HepG2 (cell line): ENCODE data around the gene APBB3. TPM values are rescaled to one million over a fixed set of nuclear protein-coding genes. Genes with fewer than 3 reads are reported as not detected.

Experiments
- CERS6 ChIP-seq: sonication (generic); formaldehyde crosslinking; IDR thresholded peaks from 2 replicates; pipeline ENCODE4 v1.5.0; 2020; ENCODE audit warnings: missing genetic modification reagents
- CSRNP2 ChIP-seq: sonication (generic); formaldehyde crosslinking; conservative IDR thresholded peaks from 2 replicates; pipeline ENCODE4 v1.8.0; 2022; ENCODE audit warnings: low read depth, missing genetic modification reagents
- DDIT3 ChIP-seq: sonication (generic); formaldehyde crosslinking; IDR thresholded peaks from 2 replicates; pipeline ENCODE4 v1.4.0; 2020; ENCODE audit warnings: mild to moderate bottlenecking, missing genetic modification reagents
- HIC2 ChIP-seq: sonication (generic); formaldehyde crosslinking; IDR thresholded peaks from 2 replicates; pipeline ENCODE4 v1.9.0; 2022; ENCODE audit warnings: low read depth, missing genetic modification reagents
- MED13 ChIP-seq: sonication (generic); formaldehyde crosslinking; IDR thresholded peaks from 2 replicates; pipeline ENCODE4 v1.5.0; 2020; ENCODE audit warnings: missing genetic modification reagents
- NFE2 ChIP-seq: sonication (generic); formaldehyde crosslinking; IDR thresholded peaks from 2 replicates; pipeline ENCODE4 v1.4.0; 2020; ENCODE audit warnings: missing genetic modification reagents
- PCBP2 ChIP-seq: fragments of 200-400 bp; formaldehyde crosslinking; optimal IDR thresholded peaks from 2 replicates; pipeline ENCODE3; 2018; ENCODE audit warnings: low read length, low read depth; ENCODE audit not compliant: poor library complexity, severe bottlenecking
- PTBP1 ChIP-seq: fragments of 200-400 bp; formaldehyde crosslinking; IDR thresholded peaks from 2 replicates; pipeline ENCODE4 v1.6.1; 2018; ENCODE audit warnings: low read length, low read depth; ENCODE audit not compliant: poor library complexity, severe bottlenecking
- RBAK ChIP-seq: sonication (generic); formaldehyde crosslinking; IDR thresholded peaks from 2 replicates; pipeline ENCODE4 v1.5.1; 2020; ENCODE audit warnings: mild to moderate bottlenecking, missing genetic modification reagents
- RBFOX2 ChIP-seq: fragments of 200-400 bp; formaldehyde crosslinking; IDR thresholded peaks from 2 replicates; pipeline ENCODE4 v1.6.1; 2017; ENCODE audit warnings: low read depth, mild to moderate bottlenecking, low read length
- SRSF1 ChIP-seq: fragments of 200-400 bp; formaldehyde crosslinking; optimal IDR thresholded peaks from 2 replicates; pipeline ENCODE3; 2017; ENCODE audit warnings: mild to moderate bottlenecking, low read depth, low read length, moderate library complexity
- YEATS4 ChIP-seq: sonication (generic); formaldehyde crosslinking; IDR thresholded peaks from 2 replicates; pipeline ENCODE4 v1.4.0; 2020; ENCODE audit warnings: missing genetic modification reagents, borderline replicate concordance
- ZNF44 ChIP-seq: sonication (generic); formaldehyde crosslinking; IDR thresholded peaks from 2 replicates; pipeline ENCODE4 v1.5.1; 2020; ENCODE audit warnings: mild to moderate bottlenecking, missing genetic modification reagents
- ZNF737 ChIP-seq: sonication (generic); formaldehyde crosslinking; IDR thresholded peaks from 2 replicates; pipeline ENCODE4 v1.5.0; 2020; ENCODE audit warnings: missing genetic modification reagents, mild to moderate bottlenecking, borderline replicate concordance
- polyA plus RNA-seq, 8 experiments: library from polyadenylated mRNA; depleted of rRNA in 3 of 8; stranded (reverse) in 7 of 8; unstranded in 1 of 8; fragments of >200 nt; fragmentation: Illumina TruSeq in 4 of 8; extraction: Trizol in 4 of 8; gene quantifications; 2 replicates each; pipeline versions ENCODE4 v1.2.1 to v1.2.3, GENCODE V29; 2011 to 2016; ENCODE audit warnings: low read depth in 4 of 8, missing spikeins in 1 of 8, mixed read lengths in 1 of 8; ENCODE audit not compliant: insufficient read depth in 1 of 8
- total RNA-seq, 5 experiments: library from RNA; depleted of rRNA; stranded (reverse); fragments of >200 nt; fragmentation: Illumina TruSeq; extraction: Trizol; gene quantifications; 2 replicates each; pipeline ENCODE4 v1.2.3, GENCODE V29; 2016; ENCODE audit warnings: low read depth in 1 of 5
- TF ChIP-seq, protein P1 (sequence below): sonication (generic); formaldehyde crosslinking; IDR thresholded peaks from 2 replicates; pipeline ENCODE4 v1.4.0; 2020; ENCODE audit warnings: mild to moderate bottlenecking, missing genetic modification reagents
- TF ChIP-seq, protein P2 (sequence below): sonication (generic); formaldehyde crosslinking; IDR thresholded peaks from 2 replicates; pipeline ENCODE4 v1.4.0; 2020; ENCODE audit warnings: missing genetic modification reagents
- TF ChIP-seq, protein P3 (sequence below): sonication (generic); formaldehyde crosslinking; conservative IDR thresholded peaks from 2 replicates; pipeline ENCODE4 v1.4.0; 2020; ENCODE audit warnings: missing genetic modification reagents

The APBB3 gene
- total and polyA plus RNA-seq, 2 of the 13 experiments (the other 11 are each of a cell fraction or from before 2014, with no cell fraction given) = 0.38 to 0.78 TPM

DNA sequence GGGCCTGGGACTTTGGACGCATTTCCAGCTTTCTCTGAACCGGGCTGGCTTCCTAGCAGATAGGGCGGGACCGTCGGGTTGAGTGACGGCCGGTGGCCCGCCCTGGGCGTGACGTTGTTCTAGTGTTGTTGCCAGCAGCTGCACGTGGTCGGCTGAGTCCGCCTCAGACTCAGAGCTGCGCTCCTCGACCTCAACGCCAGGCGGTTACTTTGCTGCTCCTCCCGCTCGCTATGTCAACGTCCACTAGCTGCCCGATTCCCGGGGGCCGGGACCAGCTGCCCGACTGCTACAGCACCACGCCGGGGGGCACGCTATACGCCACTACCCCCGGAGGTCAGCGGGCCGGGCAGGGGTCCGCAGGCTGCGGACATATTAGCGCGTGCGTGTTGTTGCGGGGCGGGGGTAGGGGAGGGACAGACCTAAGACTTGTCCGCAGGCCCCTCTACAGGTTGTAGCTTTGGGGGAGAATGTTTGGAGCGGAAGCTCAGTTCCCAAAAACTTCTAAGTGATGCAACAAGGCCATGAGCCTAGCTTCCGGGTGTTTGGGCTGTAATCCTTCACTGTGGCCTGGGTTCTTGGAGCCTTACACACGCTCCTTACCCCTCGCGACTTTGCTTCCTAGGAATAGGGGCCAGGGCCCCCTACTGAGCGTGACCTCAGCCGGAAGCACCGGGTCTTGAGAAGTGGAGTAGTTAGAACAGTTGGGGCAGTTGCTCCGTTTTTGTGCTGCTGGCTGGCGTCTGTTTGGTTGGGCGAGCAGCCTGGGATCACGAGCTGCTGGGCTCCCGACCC, 16.7 kb downstream of the APBB3 start, which contains the start of gene EIF4EBP3 (continued):
- no peak for TF ChIP-seq CERS6 (CRISPR knock-in tag)
- TF ChIP-seq YEATS4 (CRISPR knock-in tag) = peak; percentile 82
- TF ChIP-seq SRSF1 = peak; percentile 35
- TF ChIP-seq DDIT3 (CRISPR knock-in tag) = no peak
- no peak for TF ChIP-seq CSRNP2
- TF ChIP-seq, protein P1, sequence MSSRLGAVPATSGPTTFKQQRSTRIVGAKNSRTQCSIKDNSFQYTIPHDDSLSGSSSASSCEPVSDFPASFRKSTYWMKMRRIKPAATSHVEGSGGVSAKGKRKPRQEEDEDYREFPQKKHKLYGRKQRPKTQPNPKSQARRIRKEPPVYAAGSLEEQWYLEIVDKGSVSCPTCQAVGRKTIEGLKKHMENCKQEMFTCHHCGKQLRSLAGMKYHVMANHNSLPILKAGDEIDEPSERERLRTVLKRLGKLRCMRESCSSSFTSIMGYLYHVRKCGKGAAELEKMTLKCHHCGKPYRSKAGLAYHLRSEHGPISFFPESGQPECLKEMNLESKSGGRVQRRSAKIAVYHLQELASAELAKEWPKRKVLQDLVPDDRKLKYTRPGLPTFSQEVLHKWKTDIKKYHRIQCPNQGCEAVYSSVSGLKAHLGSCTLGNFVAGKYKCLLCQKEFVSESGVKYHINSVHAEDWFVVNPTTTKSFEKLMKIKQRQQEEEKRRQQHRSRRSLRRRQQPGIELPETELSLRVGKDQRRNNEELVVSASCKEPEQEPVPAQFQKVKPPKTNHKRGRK (CRISPR knock-in tag) = no peak
- TF ChIP-seq PCBP2 = no peak
- TF ChIP-seq RBFOX2 = peak; percentile 58
- no peak for TF ChIP-seq NFE2 (CRISPR knock-in tag)
- TF ChIP-seq RBAK (CRISPR knock-in tag) = peak; percentile 67; the same call in 1 of the 2 replicates
- TF ChIP-seq ZNF737 (CRISPR knock-in tag) = no peak
- no peak for TF ChIP-seq HIC2
- TF ChIP-seq PTBP1 = no peak
- TF ChIP-seq, protein P2, sequence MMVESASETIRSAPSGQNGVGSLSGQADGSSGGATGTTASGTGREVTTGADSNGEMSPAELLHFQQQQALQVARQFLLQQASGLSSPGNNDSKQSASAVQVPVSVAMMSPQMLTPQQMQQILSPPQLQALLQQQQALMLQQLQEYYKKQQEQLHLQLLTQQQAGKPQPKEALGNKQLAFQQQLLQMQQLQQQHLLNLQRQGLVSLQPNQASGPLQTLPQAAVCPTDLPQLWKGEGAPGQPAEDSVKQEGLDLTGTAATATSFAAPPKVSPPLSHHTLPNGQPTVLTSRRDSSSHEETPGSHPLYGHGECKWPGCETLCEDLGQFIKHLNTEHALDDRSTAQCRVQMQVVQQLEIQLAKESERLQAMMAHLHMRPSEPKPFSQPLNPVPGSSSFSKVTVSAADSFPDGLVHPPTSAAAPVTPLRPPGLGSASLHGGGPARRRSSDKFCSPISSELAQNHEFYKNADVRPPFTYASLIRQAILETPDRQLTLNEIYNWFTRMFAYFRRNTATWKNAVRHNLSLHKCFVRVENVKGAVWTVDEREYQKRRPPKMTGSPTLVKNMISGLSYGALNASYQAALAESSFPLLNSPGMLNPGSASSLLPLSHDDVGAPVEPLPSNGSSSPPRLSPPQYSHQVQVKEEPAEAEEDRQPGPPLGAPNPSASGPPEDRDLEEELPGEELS (CRISPR knock-in tag) = peak; percentile 77
- TF ChIP-seq ZNF44 (CRISPR knock-in tag) = no peak
- TF ChIP-seq MED13 (CRISPR knock-in tag) = no peak
- TF ChIP-seq, protein P3, sequence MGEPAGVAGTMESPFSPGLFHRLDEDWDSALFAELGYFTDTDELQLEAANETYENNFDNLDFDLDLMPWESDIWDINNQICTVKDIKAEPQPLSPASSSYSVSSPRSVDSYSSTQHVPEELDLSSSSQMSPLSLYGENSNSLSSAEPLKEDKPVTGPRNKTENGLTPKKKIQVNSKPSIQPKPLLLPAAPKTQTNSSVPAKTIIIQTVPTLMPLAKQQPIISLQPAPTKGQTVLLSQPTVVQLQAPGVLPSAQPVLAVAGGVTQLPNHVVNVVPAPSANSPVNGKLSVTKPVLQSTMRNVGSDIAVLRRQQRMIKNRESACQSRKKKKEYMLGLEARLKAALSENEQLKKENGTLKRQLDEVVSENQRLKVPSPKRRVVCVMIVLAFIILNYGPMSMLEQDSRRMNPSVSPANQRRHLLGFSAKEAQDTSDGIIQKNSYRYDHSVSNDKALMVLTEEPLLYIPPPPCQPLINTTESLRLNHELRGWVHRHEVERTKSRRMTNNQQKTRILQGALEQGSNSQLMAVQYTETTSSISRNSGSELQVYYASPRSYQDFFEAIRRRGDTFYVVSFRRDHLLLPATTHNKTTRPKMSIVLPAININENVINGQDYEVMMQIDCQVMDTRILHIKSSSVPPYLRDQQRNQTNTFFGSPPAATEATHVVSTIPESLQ (CRISPR knock-in tag) = no peak
